GM12878 (cell line): ENCODE data around the gene FANCF. TPM values are rescaled to one million over a fixed set of nuclear protein-coding genes. Genes with fewer than 3 reads are reported as not detected.
A peak's percentile ranks its signal among the peaks of the same experiment; 100 is the strongest.

ENCODE experiments used
- ATAC-seq: fragments of 200-7000 bp; cut with Tn5 transposase; 3 replicates; pipeline ENCODE4 v1.9.1; 2020; ENCODE audit warnings: mild to moderate bottlenecking, moderate library complexity
- BruUV-seq: library from RNA; stranded (reverse); fragments of 400-500 nt; replicated peaks from 2 replicates; lab custom pipeline; 2021; lab: Mats Ljungman, UMichigan
- CTCF ChIA-PET: fragments of 300-600 bp; sonication (Branson Sonifier 250); formaldehyde crosslinking; extraction: SDS; loops from one replicate; lab custom pipeline; 2021; ENCODE audit warnings: inconsistent platforms; lab: Yijun Ruan, JAX
- POLR2A ChIA-PET: fragments of 350-600 bp; formaldehyde crosslinking; extraction: SDS; loops from one replicate; lab custom pipeline; 2021; ENCODE audit warnings: inconsistent platforms; lab: Charles Lee
- RAD21 ChIA-PET: fragments of 300-600 bp; sonication (Branson Sonifier 250); formaldehyde crosslinking; loops from one replicate; lab custom pipeline; 2023; ENCODE audit warnings: antibody characterized with exemption; ENCODE audit not compliant: unreplicated experiment; lab: Charles Lee
- SMC1A ChIA-PET: fragments of 300-600 bp; sonication (Branson Sonifier 250); formaldehyde crosslinking; loops from one replicate; lab custom pipeline; 2023; ENCODE audit not compliant: unreplicated experiment, uncharacterized antibody; lab: Charles Lee
- DNase-seq: peaks from one replicate; pipeline ENCODE4 v3.0.0-alpha.2; 2011; ENCODE audit warnings: low read depth, low spot score
- FAIRE-seq: peaks from 3 replicates; lab custom pipeline; 2011; peaks lifted over from hg19 to GRCh38; lab: Jason Lieb, UNC
- H2AFZ ChIP-seq: 2 replicates; pipeline ENCODE4 v1.6.0; 2011; ENCODE audit warnings: low read depth, low read length, control low read depth; ENCODE audit not compliant: control insufficient read depth
- H3K27ac ChIP-seq: 2 replicates; pipeline ENCODE4 v1.5.1; 2011; ENCODE audit warnings: control low read depth; ENCODE audit not compliant: control insufficient read depth, insufficient read depth
- H3K27me3 ChIP-seq, 2 experiments: replicated peaks in 1 of 2; 2 replicates each; pipeline versions ENCODE4 v1.6.0 to v1.6.1; 2011; ENCODE audit warnings: low read length in 1 of 2; ENCODE audit not compliant: control insufficient read depth in 2 of 2, insufficient read depth in 2 of 2
- H3K36me3 ChIP-seq, 2 experiments: 2 replicates each; pipeline ENCODE4 v1.5.1; 2011; ENCODE audit warnings: low read length in 1 of 2; ENCODE audit not compliant: control insufficient read depth in 2 of 2, insufficient read depth in 2 of 2
- H3K4me1 ChIP-seq: 2 replicates; pipeline ENCODE4 v1.6.1; 2011; ENCODE audit warnings: mild to moderate bottlenecking, low read length, moderate library complexity, mixed read lengths; ENCODE audit not compliant: control insufficient read depth, insufficient read depth
- H3K4me2 ChIP-seq: 2 replicates; pipeline ENCODE4 v1.6.0; 2011; ENCODE audit warnings: control low read depth; ENCODE audit not compliant: control insufficient read depth, insufficient read depth
- H3K4me3 ChIP-seq: fragments of 200-600 bp; sonication (generic); 2 replicates; pipeline ENCODE4 v1.5.1; 2016
- H3K79me2 ChIP-seq: 2 replicates; pipeline ENCODE4 v1.6.0; 2011; ENCODE audit warnings: low read length; ENCODE audit not compliant: control insufficient read depth, insufficient read depth
- H3K9ac ChIP-seq: 2 replicates; pipeline ENCODE4 v1.8.0; 2011; ENCODE audit warnings: low read length, control low read depth, mixed read lengths; ENCODE audit not compliant: control insufficient read depth, insufficient read depth
- H3K9me3 ChIP-seq: replicated peaks from 3 replicates; pipeline ENCODE4 v1.5.1; 2011; ENCODE audit warnings: mild to moderate bottlenecking, low read length; ENCODE audit not compliant: control insufficient read depth, insufficient read depth
- H4K20me1 ChIP-seq: 2 replicates; pipeline ENCODE4 v1.6.0; 2011; ENCODE audit not compliant: control insufficient read depth, insufficient read depth
- DPF2 ChIP-seq: fragments of 450-650 bp; IDR thresholded peaks from 2 replicates; pipeline ENCODE4 v1.6.1; 2017; ENCODE audit warnings: mild to moderate bottlenecking
- EP300 ChIP-seq, 2 experiments: fragments of 150-350 bp in 1 of 2; IDR thresholded peaks; 2 replicates each; pipeline ENCODE4 v1.6.1; 2011 to 2012; ENCODE audit warnings: low read depth in 2 of 2, low read length in 2 of 2, borderline replicate concordance in 1 of 2, improper control_type of control experiment in 1 of 2, inconsistent platforms in 1 of 2; ENCODE audit not compliant: control insufficient read depth in 1 of 2
- HDAC2 ChIP-seq: fragments of 200-600 bp; sonication (generic); IDR thresholded peaks from 2 replicates; pipeline ENCODE4 v1.6.1; 2017
- HDAC6 ChIP-seq: fragments of 200-600 bp; sonication (generic); IDR thresholded peaks from one replicate; pipeline ENCODE4 v1.8.0; 2017; ENCODE audit warnings: antibody characterized with exemption; ENCODE audit not compliant: unreplicated experiment
- IKZF2 ChIP-seq, 2 experiments: fragments of 450-650 bp; IDR thresholded peaks; 2 replicates each; pipeline ENCODE4 v1.6.1; 2017; ENCODE audit warnings: mild to moderate bottlenecking in 2 of 2, moderate library complexity in 2 of 2
- KAT2A ChIP-seq: conservative IDR thresholded peaks from 2 replicates; pipeline ENCODE4 v1.6.1; 2011; ENCODE audit warnings: low read depth, low read length; ENCODE audit not compliant: control insufficient read depth
- STAT3 ChIP-seq: IDR thresholded peaks from 2 replicates; pipeline ENCODE4 v1.6.1; 2011; ENCODE audit warnings: low read depth, low read length, improper control_type of control experiment
- ZBED1 ChIP-seq: IDR thresholded peaks from 2 replicates; pipeline ENCODE4 v1.6.1; 2016; ENCODE audit warnings: borderline replicate concordance
- ZNF384 ChIP-seq: IDR thresholded peaks from 2 replicates; pipeline ENCODE4 v1.6.1; 2012; ENCODE audit warnings: low read depth, mild to moderate bottlenecking, low read length, improper control_type of control experiment, borderline replicate concordance
- WGBS: methylation state at CpG from one replicate; pipeline ENCODE4 v1.1.6; 2016; ENCODE audit warnings: low lambda C conversion rate; ENCODE audit not compliant: insufficient replicate concordance, insufficient coverage; ENCODE audit errors: missing lambda C conversion rate; 5-methylcytosine and 5-hydroxymethylcytosine counted together
- in situ Hi-C: fragments of 300-500 bp; cut with MboI; formaldehyde crosslinking; loops from 9 replicates; pipeline ENCODE4 v1.14.3; 2018; ENCODE audit warnings: mixed read lengths
- intact Hi-C: fragments of 100-400 bp; cut with micrococcal nuclease; formaldehyde crosslinking; loops from one replicate; pipeline ENCODE4 v1.14.2; 2022; ENCODE audit not compliant: unreplicated experiment
- polyA plus RNA-seq, 11 experiments: library from polyadenylated mRNA; depleted of rRNA in 4 of 11; unstranded in 6 of 11; stranded (reverse) in 5 of 11; fragments of >200 nt; fragmentation: Nextera tagmentation in 4 of 11; fragmentation: Illumina TruSeq in 1 of 11; extraction: Ambion mirVana in 4 of 11; extraction: Trizol in 1 of 11; gene quantifications; 1 replicate in 1 of 11; 2 replicates in 10 of 11; pipeline versions ENCODE4 v1.2.1 to v1.2.3, GENCODE V29; 2011 to 2016; ENCODE audit warnings: inconsistent platforms in 2 of 11, missing spikeins in 2 of 11, low read depth in 1 of 11
- total RNA-seq, 4 experiments: library from RNA; depleted of rRNA in 3 of 4; stranded (reverse); fragments of >200 nt in 3 of 4; fragmentation: Illumina TruSeq in 1 of 4; extraction: Trizol in 1 of 4; gene quantifications; 2 replicates each; pipeline versions ENCODE4 v1.2.1 to v1.2.3, GENCODE V29; 2013 to 2021
- TF ChIP-seq, protein P1 (sequence below): IDR thresholded peaks from 2 replicates; pipeline ENCODE4 v1.6.1; 2012; ENCODE audit warnings: improper control_type of control experiment, low read depth, low read length; ENCODE audit not compliant: insufficient replicate concordance
- TF ChIP-seq, protein P2 (sequence below): IDR thresholded peaks from 2 replicates; pipeline ENCODE4 v1.6.1; 2012; ENCODE audit warnings: low read depth, low read length, improper control_type of control experiment

Gene FANCF
- total and polyA plus RNA-seq, 10 of the 15 experiments (the other 5 are each of a cell fraction or from before 2014, with no cell fraction given): 1.6 to 19.9 (median 12.2) TPM

DNA sequence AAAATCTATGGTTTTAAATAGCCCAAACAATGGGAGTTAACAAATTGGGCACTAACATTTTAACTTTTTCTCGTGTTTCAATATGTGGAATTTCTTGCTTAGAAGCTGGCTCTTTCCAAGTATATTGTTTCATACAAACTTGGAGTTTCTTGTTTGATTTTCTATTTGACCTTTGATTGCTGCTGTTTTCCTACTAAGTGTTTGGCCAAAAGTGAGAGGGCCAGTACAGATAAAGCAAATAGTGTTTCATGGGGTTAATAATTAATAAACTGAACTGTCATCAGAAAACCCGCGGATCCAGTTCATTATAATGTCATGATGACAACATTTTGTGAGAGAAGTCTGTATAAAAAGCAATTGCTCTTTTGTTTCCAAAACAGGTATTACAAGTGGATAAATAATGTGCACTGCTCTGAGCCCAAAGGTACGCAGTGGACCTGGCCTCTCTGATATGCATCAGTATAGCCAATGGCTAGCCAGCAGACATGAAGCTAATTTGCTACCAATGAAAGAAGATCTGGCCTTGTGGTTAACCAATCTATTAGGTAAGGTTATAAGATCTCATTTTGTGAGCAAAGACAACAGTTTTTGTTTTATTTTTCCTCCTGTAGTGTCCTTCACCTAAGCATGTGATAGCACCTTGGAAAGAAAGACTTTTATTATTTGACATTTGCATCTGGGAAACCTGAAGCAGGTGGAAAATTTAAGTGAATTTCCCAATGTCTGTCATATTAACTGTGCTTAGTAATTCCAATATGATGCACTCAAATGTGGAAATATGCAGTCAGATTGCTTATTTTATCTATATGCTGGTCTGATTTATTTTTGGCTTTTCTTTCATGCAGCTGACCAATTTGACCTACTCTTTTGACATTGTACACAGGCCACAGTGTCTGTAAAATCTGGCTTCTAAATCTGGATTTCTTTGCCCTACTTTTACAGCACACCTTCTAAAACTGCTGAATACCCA lies 49.1 kb upstream of the FANCF start (continued):
- TF ChIP-seq ZBED1 (no peak), ZNF384 (no peak)
- TF ChIP-seq, protein P1, sequence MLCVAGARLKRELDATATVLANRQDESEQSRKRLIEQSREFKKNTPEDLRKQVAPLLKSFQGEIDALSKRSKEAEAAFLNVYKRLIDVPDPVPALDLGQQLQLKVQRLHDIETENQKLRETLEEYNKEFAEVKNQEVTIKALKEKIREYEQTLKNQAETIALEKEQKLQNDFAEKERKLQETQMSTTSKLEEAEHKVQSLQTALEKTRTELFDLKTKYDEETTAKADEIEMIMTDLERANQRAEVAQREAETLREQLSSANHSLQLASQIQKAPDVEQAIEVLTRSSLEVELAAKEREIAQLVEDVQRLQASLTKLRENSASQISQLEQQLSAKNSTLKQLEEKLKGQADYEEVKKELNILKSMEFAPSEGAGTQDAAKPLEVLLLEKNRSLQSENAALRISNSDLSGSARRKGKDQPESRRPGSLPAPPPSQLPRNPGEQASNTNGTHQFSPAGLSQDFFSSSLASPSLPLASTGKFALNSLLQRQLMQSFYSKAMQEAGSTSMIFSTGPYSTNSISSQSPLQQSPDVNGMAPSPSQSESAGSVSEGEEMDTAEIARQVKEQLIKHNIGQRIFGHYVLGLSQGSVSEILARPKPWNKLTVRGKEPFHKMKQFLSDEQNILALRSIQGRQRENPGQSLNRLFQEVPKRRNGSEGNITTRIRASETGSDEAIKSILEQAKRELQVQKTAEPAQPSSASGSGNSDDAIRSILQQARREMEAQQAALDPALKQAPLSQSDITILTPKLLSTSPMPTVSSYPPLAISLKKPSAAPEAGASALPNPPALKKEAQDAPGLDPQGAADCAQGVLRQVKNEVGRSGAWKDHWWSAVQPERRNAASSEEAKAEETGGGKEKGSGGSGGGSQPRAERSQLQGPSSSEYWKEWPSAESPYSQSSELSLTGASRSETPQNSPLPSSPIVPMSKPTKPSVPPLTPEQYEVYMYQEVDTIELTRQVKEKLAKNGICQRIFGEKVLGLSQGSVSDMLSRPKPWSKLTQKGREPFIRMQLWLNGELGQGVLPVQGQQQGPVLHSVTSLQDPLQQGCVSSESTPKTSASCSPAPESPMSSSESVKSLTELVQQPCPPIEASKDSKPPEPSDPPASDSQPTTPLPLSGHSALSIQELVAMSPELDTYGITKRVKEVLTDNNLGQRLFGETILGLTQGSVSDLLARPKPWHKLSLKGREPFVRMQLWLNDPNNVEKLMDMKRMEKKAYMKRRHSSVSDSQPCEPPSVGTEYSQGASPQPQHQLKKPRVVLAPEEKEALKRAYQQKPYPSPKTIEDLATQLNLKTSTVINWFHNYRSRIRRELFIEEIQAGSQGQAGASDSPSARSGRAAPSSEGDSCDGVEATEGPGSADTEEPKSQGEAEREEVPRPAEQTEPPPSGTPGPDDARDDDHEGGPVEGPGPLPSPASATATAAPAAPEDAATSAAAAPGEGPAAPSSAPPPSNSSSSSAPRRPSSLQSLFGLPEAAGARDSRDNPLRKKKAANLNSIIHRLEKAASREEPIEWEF: no peak

DNA sequence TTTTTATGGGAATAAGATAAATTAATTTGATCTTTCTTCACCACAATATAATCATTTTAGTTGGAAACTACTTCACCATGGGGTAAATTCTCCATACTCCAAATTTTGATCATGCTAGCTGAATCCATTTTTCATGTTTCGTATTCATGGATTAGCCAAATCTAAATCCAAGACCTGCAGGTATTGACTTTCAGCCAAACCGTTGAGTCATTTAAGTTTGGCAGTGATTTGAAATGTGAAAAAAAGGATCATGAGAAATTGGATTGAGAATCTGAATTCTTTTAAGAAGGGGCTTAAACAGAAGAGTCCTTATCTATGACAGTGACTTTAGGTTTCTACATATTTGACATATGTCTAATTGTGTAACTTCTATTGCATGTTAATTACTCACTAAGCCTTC lies 46.1 kb upstream of the FANCF start:
- Histone ChIP-seq H3K79me2 (peaks cover 2% of the 10 kb centered on the region), H4K20me1 (no peaks in the 10 kb centered on the region), H2AFZ (no peak overlapping the region), H3K4me3 (no peak overlapping the region), H3K27me3 (no peaks in the 10 kb centered on the region), H3K36me3 (no peaks in the 10 kb centered on the region), H3K4me2 (no peak overlapping the region; the same call in 1 of the 2 replicates), H3K9ac (no peak overlapping the region), H3K4me1 (no peaks in the 10 kb centered on the region), H3K27ac (no peak overlapping the region), H3K9me3 (no peaks in the 10 kb centered on the region)
- no peak for DNase-seq
- RAD21 ChIA-PET: interaction anchor here (0.7 to 5.6 kb wide), 27 partner anchors 9 to 336 kb away, joined by 3 to 110 read pairs (median 7); partner anchors contain the start of gene SVIP
- CTCF ChIA-PET: interaction anchor here (0.7 to 5.6 kb wide), 25 partner anchors 8 to 427 kb away, joined by 3 to 135 read pairs (median 7); partner anchors contain the start of genes FANCF and SVIP
- SMC1A ChIA-PET: interaction anchor here (0.7 to 5.6 kb wide), 30 partner anchors 8 to 204 kb away, joined by 3 to 251 read pairs (median 6); partner anchors contain the start of gene SVIP
- no TSS peak for BruUV-seq
- no peak for FAIRE-seq
- in situ Hi-C loops: loop anchor here (10.0 kb wide), 1 partner anchor 113 kb away; no protein-coding TSS in a partner anchor
- TF ChIP-seq HDAC6: no peak
- TF ChIP-seq DPF2: no peak
- 0 out of 4 replicates have a peak, but pooled peaks of 1 of the 2 experiments have one; percentile 12 for TF ChIP-seq EP300 (IDR thresholded peaks at IDR 0.05; ENCODE audit: borderline replicate concordance in 1 of 2, control insufficient read depth in 1 of 2, low read depth in 2 of 2, low read length in 2 of 2)
- TF ChIP-seq, protein P2, sequence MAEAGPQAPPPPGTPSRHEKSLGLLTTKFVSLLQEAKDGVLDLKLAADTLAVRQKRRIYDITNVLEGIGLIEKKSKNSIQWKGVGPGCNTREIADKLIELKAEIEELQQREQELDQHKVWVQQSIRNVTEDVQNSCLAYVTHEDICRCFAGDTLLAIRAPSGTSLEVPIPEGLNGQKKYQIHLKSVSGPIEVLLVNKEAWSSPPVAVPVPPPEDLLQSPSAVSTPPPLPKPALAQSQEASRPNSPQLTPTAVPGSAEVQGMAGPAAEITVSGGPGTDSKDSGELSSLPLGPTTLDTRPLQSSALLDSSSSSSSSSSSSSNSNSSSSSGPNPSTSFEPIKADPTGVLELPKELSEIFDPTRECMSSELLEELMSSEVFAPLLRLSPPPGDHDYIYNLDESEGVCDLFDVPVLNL: no peak
- TF ChIP-seq IKZF2 (IDR thresholded peaks at IDR 0.05): no peak
- TF ChIP-seq STAT3: no peak
- TF ChIP-seq KAT2A: no peak
- no peak for TF ChIP-seq HDAC2
- intact Hi-C loops: loop anchor here (1.0 kb wide), 1 partner anchor 116 kb away; no protein-coding TSS in a partner anchor
- ATAC-seq: no peak
- 51% methylated on average over 2 of the region's 2 CpGs for WGBS
- POLR2A ChIA-PET: interaction anchor here (0.9 to 2.1 kb wide), 8 partner anchors 8 to 157 kb away, joined by 3 to 8 read pairs (median 7); no protein-coding TSS in a partner anchor
